ENCODE results near the gene OPN4. TPM values are rescaled to one million over a fixed set of nuclear protein-coding genes. Genes with fewer than 3 reads are reported as not detected.
A peak's percentile ranks its signal among the peaks of the same experiment; 100 is the strongest.
"Not testable (repeated sequence)": the region's sequence is repeated elsewhere in the genome, so short reads cannot be mapped to it uniquely, and the experiment has no call there.

The OPN4 gene
- total RNA-seq, 1 donor from 2014 or later, result not detected

DNA sequence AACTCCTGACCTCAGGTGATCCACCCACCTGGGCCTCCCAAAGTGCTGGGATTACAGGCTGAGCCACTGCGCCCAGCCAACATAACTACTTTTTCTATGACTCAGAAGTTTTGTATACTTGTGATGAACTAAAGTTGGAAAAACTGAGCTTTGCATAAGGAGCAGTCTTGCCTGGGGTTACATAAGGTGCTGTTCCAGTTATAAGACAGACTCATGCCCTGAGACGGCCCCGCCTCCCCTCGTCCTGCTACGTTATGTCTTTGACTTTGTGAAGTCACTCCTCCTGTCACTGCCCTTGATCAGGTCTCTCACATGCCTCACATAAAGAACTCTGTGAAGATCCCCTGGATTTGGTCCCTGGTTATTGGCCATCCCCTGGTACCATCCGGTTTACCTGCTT is 40.4 kb upstream of the OPN4 start:
- ATAC-seq, result no peak

DNA sequence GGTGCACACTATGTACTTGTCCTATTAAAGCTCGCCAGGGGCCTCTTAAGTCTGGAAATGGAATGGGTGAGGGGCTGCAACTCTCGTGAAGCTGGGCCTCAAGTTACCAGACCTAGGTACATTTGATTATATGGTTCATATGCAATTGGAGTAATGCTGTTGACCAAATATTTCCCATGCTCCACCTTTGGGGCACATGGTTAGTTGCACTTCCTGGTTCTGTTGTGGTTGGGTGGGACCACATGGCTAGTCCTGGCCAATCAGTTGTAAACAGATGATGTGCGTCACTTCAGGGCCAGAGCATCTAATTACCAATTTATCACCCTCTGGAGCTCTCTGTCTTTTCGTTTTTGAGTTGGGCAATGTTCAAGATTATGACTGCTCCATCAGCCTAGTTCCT is 39.5 kb upstream of the OPN4 start:
- Histone ChIP-seq H3K4me1 (no peaks in the 10 kb centered on the region), H3K9me3 (no peaks in the 10 kb centered on the region), H3K27ac (no peak overlapping the region), H3K4me3 (no peak overlapping the region), H3K36me3 (no peaks in the 10 kb centered on the region), H3K27me3 (no peaks in the 10 kb centered on the region)
- ATAC-seq, result no peak
- no peak for DNase-seq
- intact Hi-C loops (cut with DNase I), result no loop called here
- TF ChIP-seq, protein P1, sequence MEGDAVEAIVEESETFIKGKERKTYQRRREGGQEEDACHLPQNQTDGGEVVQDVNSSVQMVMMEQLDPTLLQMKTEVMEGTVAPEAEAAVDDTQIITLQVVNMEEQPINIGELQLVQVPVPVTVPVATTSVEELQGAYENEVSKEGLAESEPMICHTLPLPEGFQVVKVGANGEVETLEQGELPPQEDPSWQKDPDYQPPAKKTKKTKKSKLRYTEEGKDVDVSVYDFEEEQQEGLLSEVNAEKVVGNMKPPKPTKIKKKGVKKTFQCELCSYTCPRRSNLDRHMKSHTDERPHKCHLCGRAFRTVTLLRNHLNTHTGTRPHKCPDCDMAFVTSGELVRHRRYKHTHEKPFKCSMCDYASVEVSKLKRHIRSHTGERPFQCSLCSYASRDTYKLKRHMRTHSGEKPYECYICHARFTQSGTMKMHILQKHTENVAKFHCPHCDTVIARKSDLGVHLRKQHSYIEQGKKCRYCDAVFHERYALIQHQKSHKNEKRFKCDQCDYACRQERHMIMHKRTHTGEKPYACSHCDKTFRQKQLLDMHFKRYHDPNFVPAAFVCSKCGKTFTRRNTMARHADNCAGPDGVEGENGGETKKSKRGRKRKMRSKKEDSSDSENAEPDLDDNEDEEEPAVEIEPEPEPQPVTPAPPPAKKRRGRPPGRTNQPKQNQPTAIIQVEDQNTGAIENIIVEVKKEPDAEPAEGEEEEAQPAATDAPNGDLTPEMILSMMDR (IDR thresholded peaks at IDR 0.05), result no peak

More for the DNA sequence above, 40.4 kb upstream of the OPN4 start:
- Histone ChIP-seq H3K27me3 (no peaks in the 10 kb centered on the region), H3K4me3 (no peak overlapping the region), H3K36me3 (no peaks in the 10 kb centered on the region), H3K9me3 (no peaks in the 10 kb centered on the region), H3K27ac (no peak overlapping the region), H3K4me1 (no peaks in the 10 kb centered on the region)
- intact Hi-C loops (cut with DNase I), result no loop called here
- TF ChIP-seq, protein P1 (IDR thresholded peaks at IDR 0.05), result no peak
- no peak for DNase-seq

DNA sequence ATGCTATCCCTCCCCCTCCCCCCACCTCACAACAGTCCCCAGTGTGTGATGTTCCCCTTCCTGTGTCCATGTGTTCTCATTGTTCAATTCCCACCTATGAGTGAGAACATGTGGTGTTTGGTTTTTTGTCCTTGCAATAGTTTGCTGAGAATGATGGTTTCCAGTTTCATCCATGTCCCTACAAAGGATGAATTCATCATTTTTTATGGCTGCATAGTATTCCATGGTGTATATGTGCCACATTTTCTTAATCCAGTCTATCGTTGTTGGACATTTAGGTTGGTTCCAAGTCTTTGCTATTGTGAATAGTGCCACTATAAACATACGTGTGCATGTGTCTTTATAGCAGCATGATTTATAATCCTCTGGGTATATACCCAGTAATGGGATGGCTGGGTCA is 37.1 kb upstream of the OPN4 start:
- H3K4me3 ChIP-seq; H3K9me3 ChIP-seq; ATAC-seq; intact Hi-C loops (cut with DNase I); DNase-seq; H3K36me3 ChIP-seq; H3K27ac ChIP-seq; H3K4me1 ChIP-seq; H3K27me3 ChIP-seq: not testable (repeated sequence)

DNA sequence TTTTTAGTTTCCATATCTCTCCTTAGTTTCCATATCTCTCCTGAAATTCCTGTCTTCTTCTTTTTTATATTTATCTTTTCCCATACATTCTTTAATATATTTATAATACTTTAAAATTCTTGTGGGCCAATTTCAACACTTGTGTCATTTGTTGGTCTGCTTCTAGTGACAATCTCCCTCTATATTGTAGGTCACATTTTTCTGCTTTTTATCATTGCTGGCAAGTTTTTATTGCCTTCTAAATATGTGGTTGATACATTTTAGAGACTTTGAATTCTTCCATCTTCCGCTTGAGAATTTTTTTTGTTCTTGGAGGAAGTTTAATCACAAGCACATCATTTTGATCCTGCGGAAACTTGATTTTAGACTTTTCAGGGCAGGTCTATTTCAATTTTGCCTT is 26.0 kb upstream of the OPN4 start:
- peaks cover 33% of the 10 kb centered on the region for H3K27me3 ChIP-seq
- no peak overlapping the region for H3K27ac ChIP-seq
- no peaks in the 10 kb centered on the region for H3K4me1 ChIP-seq
- TF ChIP-seq, protein P1 (IDR thresholded peaks at IDR 0.05), result no peak
- H3K9me3 ChIP-seq, result no peaks in the 10 kb centered on the region
- no peak overlapping the region for H3K4me3 ChIP-seq
- DNase-seq (no peak), ATAC-seq (no peak)
- H3K36me3 ChIP-seq, result no peaks in the 10 kb centered on the region
- intact Hi-C loops (cut with DNase I), result no loop called here

DNA sequence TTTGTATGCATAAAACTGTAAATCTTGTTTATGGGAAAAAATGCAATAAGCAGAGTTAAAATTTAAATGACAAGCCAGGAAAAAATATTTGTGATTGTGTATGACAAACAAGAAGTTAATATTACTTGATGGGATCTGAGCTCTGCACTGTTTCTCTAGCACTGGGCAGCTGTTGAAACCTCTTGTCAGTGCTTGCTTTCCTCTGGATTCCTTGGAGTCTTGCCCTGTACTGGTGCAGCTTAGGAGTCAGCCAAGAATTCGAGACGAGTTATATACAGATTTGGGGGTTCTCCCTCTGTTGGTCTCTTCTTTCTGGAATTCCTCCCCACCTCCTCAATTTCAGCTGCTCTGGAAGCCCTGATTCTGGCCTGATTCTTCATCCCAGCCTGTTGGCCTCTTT is 24.3 kb upstream of the OPN4 start:
- intact Hi-C loops (cut with DNase I), result no loop called here
- Histone ChIP-seq H3K36me3 (no peaks in the 10 kb centered on the region), H3K27ac (no peak overlapping the region), H3K9me3 (no peaks in the 10 kb centered on the region), H3K4me3 (no peak overlapping the region), H3K4me1 (no peaks in the 10 kb centered on the region), H3K27me3 (peaks cover 44% of the 10 kb centered on the region)
- TF ChIP-seq, protein P1 (IDR thresholded peaks at IDR 0.05), result no peak
- no peak for DNase-seq
- peak; percentile 52 for ATAC-seq

DNA sequence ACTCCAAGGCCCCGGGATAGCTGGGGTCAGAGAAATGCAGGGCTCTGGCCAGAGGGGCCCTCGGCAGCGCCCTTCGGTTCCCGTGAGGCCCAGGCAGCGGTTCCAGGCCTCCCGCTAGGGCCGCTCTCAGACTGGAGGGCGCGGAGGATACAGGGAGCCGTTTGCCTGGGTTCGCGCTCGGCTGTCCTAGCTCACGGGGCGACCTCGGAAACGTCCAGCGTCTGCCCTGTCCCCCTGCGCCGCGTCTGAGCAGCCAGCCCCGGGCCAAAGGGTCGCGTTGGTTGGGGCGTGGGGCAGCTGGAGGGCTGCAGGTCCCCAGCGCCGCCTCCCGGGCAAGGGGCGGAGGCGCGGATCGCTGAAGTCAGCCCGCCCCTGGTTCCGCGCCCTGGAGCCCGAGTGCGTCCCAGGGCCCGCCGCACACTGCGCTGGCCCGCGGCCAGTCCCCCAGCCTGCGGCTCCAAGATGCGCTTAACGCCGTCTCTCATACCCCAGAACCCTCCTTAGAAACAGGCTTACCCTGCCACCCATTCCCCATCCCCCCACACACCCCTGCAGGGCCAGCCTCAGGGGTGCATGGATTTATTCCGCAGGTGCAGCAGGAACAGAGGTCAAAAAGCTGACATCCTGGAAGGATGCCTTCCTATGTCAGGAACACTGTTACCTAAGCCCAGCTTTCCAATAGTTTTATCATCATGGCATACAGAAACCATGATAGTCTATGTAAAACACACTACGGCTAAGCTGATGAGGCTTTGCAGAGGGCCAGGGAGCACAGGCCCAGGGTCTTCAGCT is 22.1 kb upstream of the OPN4 start:
- Histone ChIP-seq H3K4me1 (no peaks in the 10 kb centered on the region), H3K36me3 (no peaks in the 10 kb centered on the region), H3K27me3 (peaks cover 44% of the 10 kb centered on the region), H3K9me3 (no peaks in the 10 kb centered on the region), H3K27ac (no peak overlapping the region), H3K4me3 (peak overlapping the region; percentile 32)
- peak; percentile 80 for ATAC-seq
- intact Hi-C loops (cut with DNase I), result no loop called here
- no peak for DNase-seq
- TF ChIP-seq, protein P1 (IDR thresholded peaks at IDR 0.05), result peak; percentile 17

Measured in upper lobe of right lung (tissue), 1 donor.